Dendritic cell treated with granulocyte-macrophage colony-stimulating factor and Interleukin-4, amounts not matched to agents 40 ng/mL and 50 ng/mL, for 4 days (primary cell): ENCODE data around the gene TRAF4.

ENCODE experiments used
- H3K27ac Mint-ChIP-seq: one replicate; pipeline ENCODE4 v1.8.0; 2022; ENCODE audit warnings: mild to moderate bottlenecking, mixed read lengths
- H3K27me3 Mint-ChIP-seq: one replicate; pipeline ENCODE4 v1.8.0; 2022; ENCODE audit warnings: mild to moderate bottlenecking, mixed read lengths
- H3K36me3 Mint-ChIP-seq: one replicate; pipeline ENCODE4 v1.8.0; 2022; ENCODE audit warnings: low read depth, mixed read lengths
- H3K4me1 Mint-ChIP-seq: one replicate; pipeline ENCODE4 v1.8.0; 2022; ENCODE audit warnings: low read depth, mixed read lengths
- H3K4me3 Mint-ChIP-seq: one replicate; pipeline ENCODE4 v1.8.0; 2022; ENCODE audit warnings: mild to moderate bottlenecking, moderate library complexity, mixed read lengths
- H3K9me3 Mint-ChIP-seq: one replicate; pipeline ENCODE4 v1.8.0; 2022; ENCODE audit warnings: mixed read lengths
- intact Hi-C: fragments of 100-400 bp; cut with micrococcal nuclease; formaldehyde crosslinking; loops from one replicate; pipeline ENCODE4 v1.15.0; 2022

The TRAF4 gene, protein sequence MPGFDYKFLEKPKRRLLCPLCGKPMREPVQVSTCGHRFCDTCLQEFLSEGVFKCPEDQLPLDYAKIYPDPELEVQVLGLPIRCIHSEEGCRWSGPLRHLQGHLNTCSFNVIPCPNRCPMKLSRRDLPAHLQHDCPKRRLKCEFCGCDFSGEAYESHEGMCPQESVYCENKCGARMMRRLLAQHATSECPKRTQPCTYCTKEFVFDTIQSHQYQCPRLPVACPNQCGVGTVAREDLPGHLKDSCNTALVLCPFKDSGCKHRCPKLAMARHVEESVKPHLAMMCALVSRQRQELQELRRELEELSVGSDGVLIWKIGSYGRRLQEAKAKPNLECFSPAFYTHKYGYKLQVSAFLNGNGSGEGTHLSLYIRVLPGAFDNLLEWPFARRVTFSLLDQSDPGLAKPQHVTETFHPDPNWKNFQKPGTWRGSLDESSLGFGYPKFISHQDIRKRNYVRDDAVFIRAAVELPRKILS

DNA sequence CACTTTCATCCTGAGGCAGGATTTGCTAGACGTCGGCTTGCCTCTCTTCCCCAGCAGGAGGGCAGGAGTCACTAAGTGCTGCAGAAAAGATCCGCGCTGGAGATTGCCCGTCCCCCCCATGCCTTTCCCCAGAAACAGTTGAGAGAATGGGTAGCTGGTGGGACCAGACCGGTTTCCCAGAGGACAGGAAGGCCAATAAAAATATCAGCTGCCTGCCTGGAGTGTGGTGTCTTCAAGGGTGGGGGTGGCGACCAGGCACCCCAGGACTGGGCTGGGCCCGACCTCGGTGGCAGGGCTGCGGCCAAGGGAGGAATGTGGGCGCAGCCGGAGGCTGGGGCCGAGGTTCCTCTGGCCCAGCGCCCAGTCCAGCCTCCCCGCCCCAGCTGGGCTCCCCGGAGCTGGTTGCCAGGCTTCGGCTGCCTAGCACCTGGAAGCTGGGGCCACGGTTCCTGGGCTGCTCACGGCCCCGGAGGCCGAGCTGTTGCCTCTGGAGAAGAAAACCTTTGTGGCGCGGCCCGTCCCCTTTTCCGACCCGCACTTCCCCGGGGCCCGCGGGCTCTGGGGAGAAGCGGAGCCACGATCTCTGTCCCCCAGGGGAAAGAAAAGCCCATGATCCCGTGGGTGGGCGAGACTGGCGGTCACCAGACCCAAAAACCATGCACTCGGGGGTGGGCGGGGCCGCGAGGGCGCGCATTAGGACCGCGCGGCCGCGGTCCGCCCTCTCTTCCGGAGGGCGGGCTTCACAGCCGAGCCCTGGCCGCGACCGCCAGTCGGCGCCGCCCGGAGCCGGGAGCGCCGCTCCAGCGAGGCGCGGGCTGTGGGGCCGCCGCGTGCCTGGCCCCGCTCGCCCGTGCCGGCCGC lies at the start of gene TRAF4:
Gene TRAF4 (plus strand): TSS at position 769 of the 861 bp plus-strand sequence. CDS start 102 bp downstream, outside the sequence.
- intact Hi-C loops: loop anchor here (1.0 kb wide), 1 partner anchor 15 kb away; the partner anchor contains the start of gene NEK8
- Mint-ChIP-seq H3K27ac (peak within 1 kb of the TSS; percentile 85), H3K9me3 (no peaks in the 10 kb centered on the region), H3K36me3 (peaks cover 25% of the 10 kb centered on the region), H3K4me1 (peaks cover 57% of the 10 kb centered on the region), H3K27me3 (peaks cover 18% of the 10 kb centered on the region), H3K4me3 (peak within 1 kb of the TSS; percentile 79)

DNA sequence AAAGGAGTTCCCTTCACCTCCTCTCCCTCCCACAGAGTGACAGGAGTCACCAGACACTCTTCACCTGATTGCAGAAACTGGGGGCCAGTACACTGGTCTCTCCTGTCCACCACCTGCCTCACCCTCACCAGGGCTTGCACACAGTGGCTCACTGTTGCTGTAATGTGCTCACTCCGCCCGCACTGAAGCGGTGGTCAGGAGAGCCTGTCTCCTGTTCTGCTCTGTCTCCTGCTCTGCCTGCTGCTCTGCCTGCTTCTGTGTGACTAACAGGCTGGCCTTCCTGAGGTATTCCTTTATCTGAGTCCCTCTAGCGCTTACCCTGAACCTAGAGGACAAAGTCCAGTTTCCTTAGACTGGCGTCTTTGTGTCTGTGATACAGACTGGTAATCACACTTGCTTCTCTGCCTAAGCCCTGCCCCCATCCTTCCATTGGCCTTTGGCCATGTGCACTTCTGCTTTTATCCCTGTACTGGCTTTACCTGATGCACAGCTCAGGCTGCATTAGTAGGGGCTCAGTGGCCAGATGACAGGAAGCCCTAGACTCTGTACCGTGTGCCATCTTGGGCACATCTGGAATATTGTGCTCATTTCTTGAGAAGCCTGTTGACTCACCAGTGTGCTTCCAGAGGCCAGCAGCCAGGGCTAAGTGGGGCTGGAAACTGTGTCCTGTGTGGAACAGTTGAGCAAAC lies 45.4 kb upstream of the TRAF4 start:
- no peak overlapping the region for H3K4me3 Mint-ChIP-seq
- no peaks in the 10 kb centered on the region for H3K27me3 Mint-ChIP-seq
- no peaks in the 10 kb centered on the region for H3K4me1 Mint-ChIP-seq
- H3K36me3 Mint-ChIP-seq: peaks cover 100% of the 10 kb centered on the region
- intact Hi-C loops: no loop called here
- H3K27ac Mint-ChIP-seq: no peak overlapping the region
- no peaks in the 10 kb centered on the region for H3K9me3 Mint-ChIP-seq

GRCh38 chr17:28700278-28700677 lies 43.5 kb upstream of the TRAF4 start:
- peaks cover 4% of the 10 kb centered on the region for H3K4me1 Mint-ChIP-seq
- no peaks in the 10 kb centered on the region for H3K9me3 Mint-ChIP-seq
- no peaks in the 10 kb centered on the region for H3K27me3 Mint-ChIP-seq
- H3K27ac Mint-ChIP-seq: no peak overlapping the region
- H3K36me3 Mint-ChIP-seq: peaks cover 100% of the 10 kb centered on the region
- intact Hi-C loops: no loop called here
- no peak overlapping the region for H3K4me3 Mint-ChIP-seq

- Mint-ChIP-seq H3K36me3 (peaks cover 99% of the 10 kb centered on the region), H3K4me1 (peaks cover 6% of the 10 kb centered on the region)
These were observed 42.9 kb upstream of the TRAF4 start for GRCh38 chr17:28700830-28701492.

DNA sequence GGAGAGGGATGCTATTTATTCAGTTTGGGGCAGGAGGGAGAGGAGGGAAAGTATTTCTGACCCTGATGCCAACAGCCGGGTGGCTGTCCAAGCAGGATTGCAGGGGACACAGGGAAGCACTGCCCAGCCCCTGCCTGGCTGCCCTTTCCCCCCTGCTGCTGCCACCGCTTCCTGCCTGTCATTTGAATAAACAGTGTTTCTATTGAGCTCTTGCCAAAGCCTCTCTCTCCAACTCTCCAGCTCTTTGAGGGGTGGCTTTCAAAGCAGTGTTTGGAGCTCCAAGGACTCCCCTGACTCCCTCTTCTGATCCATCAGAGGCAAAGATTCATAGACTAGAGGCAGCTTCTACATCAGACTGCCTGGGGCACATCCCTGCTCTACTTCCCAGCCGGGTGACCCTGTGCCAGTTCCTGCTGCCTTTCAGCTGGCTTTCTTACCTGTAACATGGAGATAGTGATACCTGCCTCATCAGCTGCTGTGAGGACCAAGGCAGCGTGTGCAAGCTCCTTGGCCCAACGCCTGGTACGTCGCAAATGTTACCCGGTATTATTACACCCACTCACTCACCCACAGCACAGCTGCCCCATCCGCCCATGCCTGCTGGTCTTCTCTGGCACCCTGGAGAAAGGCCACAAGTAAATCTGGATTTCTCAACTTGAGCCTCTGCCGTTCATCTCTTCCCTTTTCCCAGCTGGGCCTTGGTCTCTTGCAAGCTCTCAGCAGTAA lies 41.6 kb upstream of the TRAF4 start:
- H3K27me3 Mint-ChIP-seq: no peaks in the 10 kb centered on the region
- no peak overlapping the region for H3K27ac Mint-ChIP-seq
- no peaks in the 10 kb centered on the region for H3K9me3 Mint-ChIP-seq
- peaks cover 90% of the 10 kb centered on the region for H3K36me3 Mint-ChIP-seq
- intact Hi-C loops: no loop called here
- no peak overlapping the region for H3K4me3 Mint-ChIP-seq
- H3K4me1 Mint-ChIP-seq: peaks cover 6% of the 10 kb centered on the region

More at GRCh38 chr17:28700830-28701492, 42.9 kb upstream of the TRAF4 start:
- intact Hi-C loops: no loop called here
- Mint-ChIP-seq H3K9me3 (no peaks in the 10 kb centered on the region), H3K4me3 (no peak overlapping the region), H3K27me3 (no peaks in the 10 kb centered on the region), H3K27ac (no peak overlapping the region)

DNA sequence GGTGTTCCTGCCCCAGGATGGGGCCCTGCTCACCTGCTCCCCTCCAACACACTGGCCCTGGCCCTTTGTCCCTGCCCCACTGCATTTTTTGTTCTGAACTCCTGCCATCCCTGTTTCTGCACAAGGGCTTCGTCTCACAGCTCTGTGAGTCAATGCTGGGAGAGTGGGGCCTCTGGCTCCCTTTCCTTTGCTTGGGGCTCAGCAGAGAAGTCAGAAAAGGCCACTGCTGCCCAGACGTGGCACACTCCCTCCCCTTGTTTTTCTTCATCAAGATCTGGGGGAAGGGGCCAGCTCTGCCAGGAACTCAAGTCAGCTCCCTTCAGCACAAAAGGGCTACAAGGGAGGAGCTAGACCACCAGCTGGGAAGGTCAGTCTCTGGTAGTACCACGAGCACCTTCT lies 41.1 kb upstream of the TRAF4 start:
- H3K4me1 Mint-ChIP-seq: peaks cover 6% of the 10 kb centered on the region
- H3K4me3 Mint-ChIP-seq: no peak overlapping the region
- peaks cover 90% of the 10 kb centered on the region for H3K36me3 Mint-ChIP-seq
- no peaks in the 10 kb centered on the region for H3K27me3 Mint-ChIP-seq
- no peaks in the 10 kb centered on the region for H3K9me3 Mint-ChIP-seq
- no peak overlapping the region for H3K27ac Mint-ChIP-seq
- intact Hi-C loops: no loop called here

- H3K4me3 Mint-ChIP-seq: no peak overlapping the region
- intact Hi-C loops: no loop called here
- no peaks in the 10 kb centered on the region for H3K27me3 Mint-ChIP-seq
- H3K27ac Mint-ChIP-seq: no peak overlapping the region
- H3K36me3 Mint-ChIP-seq: peaks cover 86% of the 10 kb centered on the region
- no peaks in the 10 kb centered on the region for H3K9me3 Mint-ChIP-seq
- H3K4me1 Mint-ChIP-seq: peaks cover 6% of the 10 kb centered on the region
These were observed 40.1 kb upstream of the TRAF4 start for GRCh38 chr17:28703552-28704218.

- H3K27me3 Mint-ChIP-seq: no peaks in the 10 kb centered on the region
- peaks cover 80% of the 10 kb centered on the region for H3K36me3 Mint-ChIP-seq
- H3K4me3 Mint-ChIP-seq: no peak overlapping the region
- H3K9me3 Mint-ChIP-seq: no peaks in the 10 kb centered on the region
- no peak overlapping the region for H3K27ac Mint-ChIP-seq
- H3K4me1 Mint-ChIP-seq: peaks cover 6% of the 10 kb centered on the region
- intact Hi-C loops: no loop called here
These were observed 39.5 kb upstream of the TRAF4 start for GRCh38 chr17:28704219-28704858.

DNA sequence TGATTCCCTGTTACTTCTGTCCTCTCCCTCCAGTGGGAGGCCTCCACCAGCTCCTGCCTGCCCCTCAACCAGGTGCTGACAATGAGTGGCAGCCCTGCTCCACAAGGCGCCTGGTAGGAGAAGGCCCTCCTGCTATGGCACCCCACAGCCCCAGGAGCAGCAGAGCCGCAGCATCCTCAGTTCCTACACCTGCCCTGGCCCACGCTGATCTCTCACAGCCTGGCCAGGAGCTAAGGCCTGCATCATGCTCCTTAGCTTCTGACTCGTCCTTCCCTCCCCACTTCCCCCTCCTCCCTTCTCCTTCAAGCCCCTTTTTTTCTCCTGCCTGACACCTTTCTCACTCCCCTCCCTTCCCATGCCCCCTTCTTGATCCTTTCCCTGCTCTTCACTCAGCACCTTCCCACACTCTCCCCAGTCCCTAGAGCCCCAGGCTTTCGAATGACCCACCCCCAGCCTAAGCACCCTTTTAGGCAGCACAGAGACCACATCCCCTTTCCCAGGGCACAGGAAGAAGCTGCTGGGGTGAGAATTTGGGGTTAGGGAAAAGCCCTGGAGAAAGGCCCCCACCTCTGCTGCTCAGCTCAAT lies 38.6 kb upstream of the TRAF4 start:
- Mint-ChIP-seq H3K4me1 (peaks cover 6% of the 10 kb centered on the region), H3K9me3 (no peaks in the 10 kb centered on the region), H3K4me3 (no peak overlapping the region), H3K36me3 (peaks cover 72% of the 10 kb centered on the region), H3K27ac (peak overlapping the region; percentile 12), H3K27me3 (no peaks in the 10 kb centered on the region)
- intact Hi-C loops: no loop called here

DNA sequence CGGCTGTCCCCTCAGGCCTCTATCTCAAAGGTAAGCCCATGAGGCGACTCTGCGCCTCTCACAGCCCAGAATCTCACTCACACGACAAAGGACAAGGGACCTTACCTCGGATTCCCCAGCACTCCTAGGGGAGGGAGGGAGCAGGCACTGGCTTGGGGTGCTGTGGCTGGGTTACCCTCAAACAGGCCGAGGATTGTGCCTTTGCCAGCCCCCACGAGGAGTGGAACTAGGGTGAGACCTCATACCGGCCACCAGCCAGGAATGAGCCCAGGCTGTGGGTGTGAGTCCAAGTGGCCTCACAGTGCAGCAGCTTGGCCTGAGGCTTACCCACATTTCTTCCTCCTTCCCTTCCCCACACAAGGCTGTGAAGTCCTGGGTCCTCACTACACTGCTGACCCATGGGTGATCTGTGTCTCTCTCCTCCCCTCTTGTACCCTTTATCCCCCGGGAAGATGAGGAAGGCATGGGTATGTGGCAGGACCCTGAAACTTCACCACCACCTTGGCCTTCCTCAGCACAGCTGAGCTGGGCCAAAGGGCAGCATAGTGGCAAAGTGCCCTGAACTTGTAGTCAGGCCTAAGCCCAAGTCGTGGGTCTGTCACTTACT lies 38.0 kb upstream of the TRAF4 start:
- Mint-ChIP-seq H3K27me3 (no peaks in the 10 kb centered on the region), H3K27ac (peak overlapping the region; percentile 12), H3K4me1 (peaks cover 11% of the 10 kb centered on the region), H3K9me3 (no peaks in the 10 kb centered on the region), H3K36me3 (peaks cover 65% of the 10 kb centered on the region), H3K4me3 (no peak overlapping the region)
- intact Hi-C loops: no loop called here

DNA sequence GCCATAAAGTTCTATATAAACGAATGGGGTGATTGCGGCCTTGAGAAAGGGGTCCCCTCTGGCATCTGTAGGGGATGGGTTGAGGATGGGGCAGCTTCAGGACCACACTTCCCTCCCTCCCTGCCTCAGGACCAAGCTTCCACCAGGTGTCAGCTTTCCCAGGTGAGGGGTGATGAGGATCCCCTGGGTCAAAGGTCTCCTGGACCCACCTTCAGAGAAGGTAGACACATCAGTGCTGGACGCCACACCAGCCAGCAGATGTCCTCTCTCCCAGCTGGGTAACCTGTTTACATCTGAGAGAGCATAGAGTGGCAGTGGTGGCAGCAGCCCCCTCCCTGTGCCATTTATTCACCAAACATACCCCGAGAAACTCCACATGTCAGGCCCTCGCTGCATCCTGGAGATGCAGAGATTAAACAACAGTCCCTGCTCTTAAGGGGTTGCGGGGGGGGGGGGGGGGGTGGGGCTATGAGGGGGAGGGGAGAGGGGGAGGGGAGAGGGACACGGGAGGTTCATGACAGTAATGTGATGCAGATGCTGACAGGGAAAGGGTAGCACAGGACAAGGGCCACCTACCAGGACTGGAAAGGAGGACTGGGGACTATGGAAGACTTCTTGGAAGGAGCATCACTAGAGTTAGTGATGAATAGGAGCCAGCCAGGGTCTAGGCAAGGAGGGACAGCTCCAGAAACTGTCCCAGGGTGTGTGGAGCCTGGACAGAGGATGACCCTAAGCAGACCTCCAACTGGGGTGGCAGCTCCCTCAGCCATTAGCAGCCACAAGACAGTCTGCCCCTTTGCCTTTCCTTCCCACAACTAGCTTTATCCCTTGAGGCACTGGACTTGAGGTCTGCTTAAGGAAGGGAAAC lies 37.1 kb upstream of the TRAF4 start:
- intact Hi-C loops: no loop called here
- no peak overlapping the region for H3K4me3 Mint-ChIP-seq
- H3K9me3 Mint-ChIP-seq: no peaks in the 10 kb centered on the region
- peaks cover 56% of the 10 kb centered on the region for H3K36me3 Mint-ChIP-seq
- H3K27me3 Mint-ChIP-seq: no peaks in the 10 kb centered on the region
- no peak overlapping the region for H3K27ac Mint-ChIP-seq
- H3K4me1 Mint-ChIP-seq: peaks cover 16% of the 10 kb centered on the region
